GM18858 (cell line): ENCODE data around the gene GPANK1.

Source experiments
- ATAC-seq: cut with Tn5 transposase; IDR thresholded peaks from one replicate; pipeline ENCODE4 v1.9.1; 2021; ENCODE audit not compliant: unreplicated experiment

Gene GPANK1

GRCh38 chr6:31663126-31663960 is 1.5 kb downstream of the GPANK1 start:
- ATAC-seq = no peak

GRCh38 chr6:31662124-31662723 is 2.6 kb downstream of the GPANK1 start:
- ATAC-seq = no peak

GRCh38 chr6:31661262-31662123 is 3.3 kb downstream of the GPANK1 start:
- no peak for ATAC-seq

GRCh38 chr6:31660381-31661261 is 4.2 kb downstream of the GPANK1 start, which contains the start of gene C6orf47:
C6orf47 (minus strand) TSS chr6:31660778; CDS start chr6:31659947, 831 bp downstream.
- ATAC-seq = no peak

GRCh38 chr6:31659649-31660380 is 5.0 kb downstream of the GPANK1 start:
- no peak for ATAC-seq

GRCh38 chr6:31658983-31659648 is 5.7 kb downstream of the GPANK1 start:
- no peak for ATAC-seq

GRCh38 chr6:31658158-31658688 is 6.6 kb downstream of the GPANK1 start:
- no peak for ATAC-seq

- no peak for ATAC-seq
Measured at GRCh38 chr6:31657406-31658157, 7.2 kb downstream of the GPANK1 start.

- ATAC-seq = no peak
Measured at GRCh38 chr6:31655349-31656237, 9.2 kb downstream of the GPANK1 start, which contains the start of gene APOM. APOM (plus strand) TSS chr6:31655894; CDS start chr6:31655967, 73 bp downstream.

- ATAC-seq = no peak
Measured at GRCh38 chr6:31654574-31655348, 10.0 kb downstream of the GPANK1 start.

GRCh38 chr6:31652925-31653724 is 11.7 kb downstream of the GPANK1 start:
- peak; percentile 36 for ATAC-seq

- peak; percentile 22 for ATAC-seq
Measured at GRCh38 chr6:31651602-31652191, 13.1 kb downstream of the GPANK1 start.

- ATAC-seq = no peak
Measured at GRCh38 chr6:31645325-31645724, 19.5 kb downstream of the GPANK1 start.

- ATAC-seq = no peak
Measured at GRCh38 chr6:31643818-31644454, 20.9 kb downstream of the GPANK1 start.
